Spleen (tissue), 7 donors: ENCODE results near the gene SUCO.

ENCODE experiments used
- POLR2A ChIP-seq, 3 donors: fragments of 450-650 bp; IDR thresholded peaks; one replicate each; pipeline ENCODE4 v1.5.1; 2017; ENCODE audit warnings: antibody characterized with exemption in 3 of 3, mild to moderate bottlenecking in 1 of 3
- POLR2AphosphoS5 ChIP-seq, 3 donors: sonication (generic); formaldehyde crosslinking; IDR thresholded peaks; one replicate each; pipeline ENCODE4 v1.5.1; 2017; ENCODE audit warnings: antibody characterized with exemption in 3 of 3
- TF ChIP-seq, protein P1 (sequence below), 11 experiments: fragments of 200-600 bp in 7 of 11; fragments of 450-650 bp in 4 of 11; sonication (generic) in 4 of 11; IDR thresholded peaks in 8 of 11; conservative IDR thresholded peaks in 3 of 11; 1 replicate in 7 of 11; 2 replicates in 4 of 11; pipeline versions ENCODE4 v1.4.0 to v1.8.0; 2016 to 2021; ENCODE audit warnings: antibody characterized with exemption in 11 of 11, inconsistent platforms in 4 of 11, mild to moderate bottlenecking in 1 of 11
- donor health status: DM: no; HTN: no; CAD: no; lungs with moderate emphysema.
- donor health status: DM: no; HTN: no; CAD: no.
- donor health status: DM: no; HTN: no; CAD: no.

DNA sequence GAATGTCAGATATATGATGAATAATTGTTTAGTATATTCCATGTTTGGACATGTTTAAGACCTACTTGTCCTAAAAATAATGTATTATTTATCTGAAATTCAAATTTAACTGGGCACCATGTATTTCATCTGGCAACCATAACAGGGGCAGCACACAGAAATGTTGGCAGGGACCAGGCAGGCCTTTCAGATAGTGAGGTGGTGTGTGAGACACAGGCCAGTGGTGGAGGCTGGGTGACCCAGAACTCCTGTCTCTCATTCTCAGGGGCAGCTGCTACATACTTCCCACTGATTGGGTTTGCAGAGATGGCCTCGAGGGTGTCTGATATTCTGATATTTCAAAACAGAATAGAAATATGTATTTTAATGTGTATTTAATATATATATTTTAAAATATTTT is 124.6 kb downstream of the SUCO start:
- TF ChIP-seq, protein P1, sequence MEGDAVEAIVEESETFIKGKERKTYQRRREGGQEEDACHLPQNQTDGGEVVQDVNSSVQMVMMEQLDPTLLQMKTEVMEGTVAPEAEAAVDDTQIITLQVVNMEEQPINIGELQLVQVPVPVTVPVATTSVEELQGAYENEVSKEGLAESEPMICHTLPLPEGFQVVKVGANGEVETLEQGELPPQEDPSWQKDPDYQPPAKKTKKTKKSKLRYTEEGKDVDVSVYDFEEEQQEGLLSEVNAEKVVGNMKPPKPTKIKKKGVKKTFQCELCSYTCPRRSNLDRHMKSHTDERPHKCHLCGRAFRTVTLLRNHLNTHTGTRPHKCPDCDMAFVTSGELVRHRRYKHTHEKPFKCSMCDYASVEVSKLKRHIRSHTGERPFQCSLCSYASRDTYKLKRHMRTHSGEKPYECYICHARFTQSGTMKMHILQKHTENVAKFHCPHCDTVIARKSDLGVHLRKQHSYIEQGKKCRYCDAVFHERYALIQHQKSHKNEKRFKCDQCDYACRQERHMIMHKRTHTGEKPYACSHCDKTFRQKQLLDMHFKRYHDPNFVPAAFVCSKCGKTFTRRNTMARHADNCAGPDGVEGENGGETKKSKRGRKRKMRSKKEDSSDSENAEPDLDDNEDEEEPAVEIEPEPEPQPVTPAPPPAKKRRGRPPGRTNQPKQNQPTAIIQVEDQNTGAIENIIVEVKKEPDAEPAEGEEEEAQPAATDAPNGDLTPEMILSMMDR (IDR thresholded peaks at IDR 0.05 in 8 of 11, conservative IDR thresholded peaks at IDR 0.05 in 3 of 11): no peak
- TF ChIP-seq POLR2A (IDR thresholded peaks at IDR 0.05) (no peak), POLR2AphosphoS5 (IDR thresholded peaks at IDR 0.05) (no peak)
